GM12878 (cell line): Measurements from ENCODE around the gene PREB. TPM values are rescaled to one million over a fixed set of nuclear protein-coding genes. Genes with fewer than 3 reads are reported as not detected.

ENCODE experiments used
- ATAC-seq: fragments of 200-7000 bp; cut with Tn5 transposase; 3 replicates; pipeline ENCODE4 v1.9.1; 2020; ENCODE audit warnings: mild to moderate bottlenecking, moderate library complexity
- BruUV-seq: library from RNA; stranded (reverse); fragments of 400-500 nt; replicated peaks from 2 replicates; lab custom pipeline; 2021; lab: Mats Ljungman, UMichigan
- CTCF ChIA-PET: fragments of 300-600 bp; sonication (Branson Sonifier 250); formaldehyde crosslinking; extraction: SDS; loops from one replicate; lab custom pipeline; 2021; ENCODE audit warnings: inconsistent platforms; lab: Yijun Ruan, JAX
- POLR2A ChIA-PET: fragments of 350-600 bp; formaldehyde crosslinking; extraction: SDS; loops from one replicate; lab custom pipeline; 2021; ENCODE audit warnings: inconsistent platforms; lab: Charles Lee
- RAD21 ChIA-PET: fragments of 300-600 bp; sonication (Branson Sonifier 250); formaldehyde crosslinking; loops from one replicate; lab custom pipeline; 2023; ENCODE audit warnings: antibody characterized with exemption; ENCODE audit not compliant: unreplicated experiment; lab: Charles Lee
- SMC1A ChIA-PET: fragments of 300-600 bp; sonication (Branson Sonifier 250); formaldehyde crosslinking; loops from one replicate; lab custom pipeline; 2023; ENCODE audit not compliant: unreplicated experiment, uncharacterized antibody; lab: Charles Lee
- DNase-seq: peaks from one replicate; pipeline ENCODE4 v3.0.0-alpha.2; 2011; ENCODE audit warnings: low read depth, low spot score
- FAIRE-seq: peaks from 3 replicates; lab custom pipeline; 2011; peaks lifted over from hg19 to GRCh38; lab: Jason Lieb, UNC
- H2AFZ ChIP-seq: 2 replicates; pipeline ENCODE4 v1.6.0; 2011; ENCODE audit warnings: low read depth, low read length, control low read depth; ENCODE audit not compliant: control insufficient read depth
- H3K27ac ChIP-seq: 2 replicates; pipeline ENCODE4 v1.5.1; 2011; ENCODE audit warnings: control low read depth; ENCODE audit not compliant: control insufficient read depth, insufficient read depth
- H3K27me3 ChIP-seq, 2 experiments: replicated peaks in 1 of 2; 2 replicates each; pipeline versions ENCODE4 v1.6.0 to v1.6.1; 2011; ENCODE audit warnings: low read length in 1 of 2; ENCODE audit not compliant: control insufficient read depth in 2 of 2, insufficient read depth in 2 of 2
- H3K36me3 ChIP-seq, 2 experiments: 2 replicates each; pipeline ENCODE4 v1.5.1; 2011; ENCODE audit warnings: low read length in 1 of 2; ENCODE audit not compliant: control insufficient read depth in 2 of 2, insufficient read depth in 2 of 2
- H3K4me1 ChIP-seq: 2 replicates; pipeline ENCODE4 v1.6.1; 2011; ENCODE audit warnings: mild to moderate bottlenecking, low read length, moderate library complexity, mixed read lengths; ENCODE audit not compliant: control insufficient read depth, insufficient read depth
- H3K4me2 ChIP-seq: 2 replicates; pipeline ENCODE4 v1.6.0; 2011; ENCODE audit warnings: control low read depth; ENCODE audit not compliant: control insufficient read depth, insufficient read depth
- H3K4me3 ChIP-seq: fragments of 200-600 bp; sonication (generic); 2 replicates; pipeline ENCODE4 v1.5.1; 2016
- H3K79me2 ChIP-seq: 2 replicates; pipeline ENCODE4 v1.6.0; 2011; ENCODE audit warnings: low read length; ENCODE audit not compliant: control insufficient read depth, insufficient read depth
- H3K9ac ChIP-seq: 2 replicates; pipeline ENCODE4 v1.8.0; 2011; ENCODE audit warnings: low read length, control low read depth, mixed read lengths; ENCODE audit not compliant: control insufficient read depth, insufficient read depth
- H3K9me3 ChIP-seq: replicated peaks from 3 replicates; pipeline ENCODE4 v1.5.1; 2011; ENCODE audit warnings: mild to moderate bottlenecking, low read length; ENCODE audit not compliant: control insufficient read depth, insufficient read depth
- H4K20me1 ChIP-seq: 2 replicates; pipeline ENCODE4 v1.6.0; 2011; ENCODE audit not compliant: control insufficient read depth, insufficient read depth
- MEF2B ChIP-seq: fragments of 450-650 bp; IDR thresholded peaks from 2 replicates; pipeline ENCODE4 v1.6.1; 2018; ENCODE audit warnings: mild to moderate bottlenecking, moderate library complexity; ENCODE audit not compliant: partially characterized antibody, poor library complexity, severe bottlenecking
- MXI1 ChIP-seq: fragments of 150-350 bp; IDR thresholded peaks from 2 replicates; pipeline ENCODE4 v1.6.1; 2011; ENCODE audit warnings: low read depth, mild to moderate bottlenecking, inconsistent platforms, low read length, improper control_type of control experiment
- NR2F1 ChIP-seq: fragments of 450-650 bp; conservative IDR thresholded peaks from 2 replicates; pipeline ENCODE4 v1.6.1; 2017; ENCODE audit warnings: mild to moderate bottlenecking
- RUNX3 ChIP-seq: IDR thresholded peaks from 2 replicates; pipeline ENCODE4 v1.6.1; 2012; ENCODE audit warnings: low read length, inconsistent platforms
- SIN3A ChIP-seq: IDR thresholded peaks from 2 replicates; pipeline ENCODE4 v1.6.1; 2012; ENCODE audit warnings: low read depth, low read length, improper control_type of control experiment
- SPI1 ChIP-seq: IDR thresholded peaks from 2 replicates; pipeline ENCODE4 v1.6.1; 2011; ENCODE audit warnings: low read depth, mild to moderate bottlenecking, low read length, moderate library complexity, borderline replicate concordance; ENCODE audit not compliant: insufficient read depth
- TARDBP ChIP-seq: IDR thresholded peaks from 2 replicates; pipeline ENCODE4 v1.6.1; 2016; ENCODE audit warnings: borderline replicate concordance
- ZZZ3 ChIP-seq: IDR thresholded peaks from 2 replicates; pipeline ENCODE4 v1.6.1; 2011; ENCODE audit warnings: low read depth; ENCODE audit not compliant: control insufficient read depth, insufficient read length
- WGBS: methylation state at CpG from one replicate; pipeline ENCODE4 v1.1.6; 2016; ENCODE audit warnings: low lambda C conversion rate; ENCODE audit not compliant: insufficient replicate concordance, insufficient coverage; ENCODE audit errors: missing lambda C conversion rate; 5-methylcytosine and 5-hydroxymethylcytosine counted together
- in situ Hi-C: fragments of 300-500 bp; cut with MboI; formaldehyde crosslinking; loops from 9 replicates; pipeline ENCODE4 v1.14.3; 2018; ENCODE audit warnings: mixed read lengths
- intact Hi-C: fragments of 100-400 bp; cut with micrococcal nuclease; formaldehyde crosslinking; loops from one replicate; pipeline ENCODE4 v1.14.2; 2022; ENCODE audit not compliant: unreplicated experiment
- polyA plus RNA-seq, 11 experiments: library from polyadenylated mRNA; depleted of rRNA in 4 of 11; unstranded in 6 of 11; stranded (reverse) in 5 of 11; fragments of >200 nt; fragmentation: Nextera tagmentation in 4 of 11; fragmentation: Illumina TruSeq in 1 of 11; extraction: Ambion mirVana in 4 of 11; extraction: Trizol in 1 of 11; gene quantifications; 1 replicate in 1 of 11; 2 replicates in 10 of 11; pipeline versions ENCODE4 v1.2.1 to v1.2.3, GENCODE V29; 2011 to 2016; ENCODE audit warnings: inconsistent platforms in 2 of 11, missing spikeins in 2 of 11, low read depth in 1 of 11
- total RNA-seq, 4 experiments: library from RNA; depleted of rRNA in 3 of 4; stranded (reverse); fragments of >200 nt in 3 of 4; fragmentation: Illumina TruSeq in 1 of 4; extraction: Trizol in 1 of 4; gene quantifications; 2 replicates each; pipeline versions ENCODE4 v1.2.1 to v1.2.3, GENCODE V29; 2013 to 2021
- TF ChIP-seq, protein P1 (sequence below): fragments of 150-350 bp; IDR thresholded peaks from 2 replicates; pipeline ENCODE4 v1.6.1; 2016; ENCODE audit warnings: low read depth, low read length

Gene PREB
- total and polyA plus RNA-seq, 10 of the 15 experiments (the other 5 are each of a cell fraction or from before 2014, with no cell fraction given): 26.3 to 101 (median 52.7) TPM

DNA sequence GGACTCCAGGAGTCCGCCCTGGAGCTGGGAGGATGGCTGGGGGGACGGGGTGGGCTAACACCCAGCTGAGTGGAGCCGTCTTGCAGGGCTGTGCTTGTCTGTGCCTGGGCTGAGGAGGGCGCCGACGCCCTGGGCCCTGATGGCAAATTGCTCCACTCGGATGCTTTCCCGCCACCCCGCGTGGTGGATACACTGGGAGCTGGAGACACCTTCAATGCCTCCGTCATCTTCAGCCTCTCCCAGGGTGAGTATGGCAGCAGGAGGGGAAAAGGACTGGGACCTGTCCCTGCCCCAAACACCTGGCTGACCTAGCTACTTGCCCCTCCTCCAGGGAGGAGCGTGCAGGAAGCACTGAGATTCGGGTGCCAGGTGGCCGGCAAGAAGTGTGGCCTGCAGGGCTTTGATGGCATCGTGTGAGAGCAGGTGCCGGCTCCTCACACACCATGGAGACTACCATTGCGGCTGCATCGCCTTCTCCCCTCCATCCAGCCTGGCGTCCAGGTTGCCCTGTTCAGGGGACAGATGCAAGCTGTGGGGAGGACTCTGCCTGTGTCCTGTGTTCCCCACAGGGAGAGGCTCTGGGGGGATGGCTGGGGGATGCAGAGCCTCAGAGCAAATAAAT lies 35.0 kb downstream of the PREB start (continued):
- TF ChIP-seq TARDBP (no peak), NR2F1 (no peak), RUNX3 (no peak), MEF2B (no peak), SIN3A (no peak)
- TF ChIP-seq, protein P1, sequence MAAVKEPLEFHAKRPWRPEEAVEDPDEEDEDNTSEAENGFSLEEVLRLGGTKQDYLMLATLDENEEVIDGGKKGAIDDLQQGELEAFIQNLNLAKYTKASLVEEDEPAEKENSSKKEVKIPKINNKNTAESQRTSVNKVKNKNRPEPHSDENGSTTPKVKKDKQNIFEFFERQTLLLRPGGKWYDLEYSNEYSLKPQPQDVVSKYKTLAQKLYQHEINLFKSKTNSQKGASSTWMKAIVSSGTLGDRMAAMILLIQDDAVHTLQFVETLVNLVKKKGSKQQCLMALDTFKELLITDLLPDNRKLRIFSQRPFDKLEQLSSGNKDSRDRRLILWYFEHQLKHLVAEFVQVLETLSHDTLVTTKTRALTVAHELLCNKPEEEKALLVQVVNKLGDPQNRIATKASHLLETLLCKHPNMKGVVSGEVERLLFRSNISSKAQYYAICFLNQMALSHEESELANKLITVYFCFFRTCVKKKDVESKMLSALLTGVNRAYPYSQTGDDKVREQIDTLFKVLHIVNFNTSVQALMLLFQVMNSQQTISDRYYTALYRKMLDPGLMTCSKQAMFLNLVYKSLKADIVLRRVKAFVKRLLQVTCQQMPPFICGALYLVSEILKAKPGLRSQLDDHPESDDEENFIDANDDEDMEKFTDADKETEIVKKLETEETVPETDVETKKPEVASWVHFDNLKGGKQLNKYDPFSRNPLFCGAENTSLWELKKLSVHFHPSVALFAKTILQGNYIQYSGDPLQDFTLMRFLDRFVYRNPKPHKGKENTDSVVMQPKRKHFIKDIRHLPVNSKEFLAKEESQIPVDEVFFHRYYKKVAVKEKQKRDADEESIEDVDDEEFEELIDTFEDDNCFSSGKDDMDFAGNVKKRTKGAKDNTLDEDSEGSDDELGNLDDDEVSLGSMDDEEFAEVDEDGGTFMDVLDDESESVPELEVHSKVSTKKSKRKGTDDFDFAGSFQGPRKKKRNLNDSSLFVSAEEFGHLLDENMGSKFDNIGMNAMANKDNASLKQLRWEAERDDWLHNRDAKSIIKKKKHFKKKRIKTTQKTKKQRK: no peak

DNA sequence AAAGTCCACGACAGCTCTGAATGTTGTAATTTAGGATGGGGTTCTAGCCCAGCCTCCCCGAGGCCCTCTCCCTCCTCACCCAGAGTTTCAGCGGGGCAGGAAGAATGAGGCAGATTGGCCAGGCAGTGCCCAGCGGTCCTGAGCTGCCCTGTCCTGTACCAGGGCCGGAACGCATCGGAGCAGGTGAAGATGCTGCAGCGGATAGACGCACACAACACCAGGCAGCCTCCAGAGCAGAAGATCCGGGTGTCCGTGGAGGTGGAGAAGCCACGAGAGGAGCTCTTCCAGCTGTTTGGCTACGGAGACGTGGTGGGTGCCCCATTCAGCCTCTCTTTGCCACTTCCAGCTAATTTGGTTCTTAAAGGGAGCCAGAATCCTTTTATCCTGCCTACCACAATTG lies 37.1 kb downstream of the PREB start:
- Histone ChIP-seq H3K36me3 (no peaks in the 10 kb centered on the region; a peak in 1 of 4 replicates), H3K79me2 (no peaks in the 10 kb centered on the region), H3K4me1 (no peaks in the 10 kb centered on the region; the same call in 1 of the 2 replicates), H4K20me1 (no peaks in the 10 kb centered on the region), H3K27me3 (no peaks in the 10 kb centered on the region), H3K4me2 (no peak overlapping the region), H2AFZ (no peak overlapping the region), H3K27ac (no peak overlapping the region), H3K9ac (no peak overlapping the region), H3K9me3 (no peaks in the 10 kb centered on the region), H3K4me3 (no peak overlapping the region)
- intact Hi-C loops (no loop called here), in situ Hi-C loops (loop anchor here (5.0 kb wide), 1 partner anchor 185 kb away; the partner anchor contains the start of gene TRIM54)
- TF ChIP-seq MXI1 (no peak), ZZZ3 (no peak), SPI1 (no peak)
- ATAC-seq (no peak), FAIRE-seq (no peak), DNase-seq (no peak)
- RAD21 ChIA-PET: interaction anchor here (1.2 to 4.4 kb wide), 5 partner anchors 55 to 206 kb away, joined by 6 to 39 read pairs (median 15); no protein-coding TSS in a partner anchor
- 75% methylated on average over 14 of the region's 14 CpGs for WGBS
- SMC1A ChIA-PET: interaction anchor here (1.1 to 4.7 kb wide), 6 partner anchors 10 to 246 kb away, joined by 3 to 19 read pairs (median 6); no protein-coding TSS in a partner anchor
- no TSS peak for BruUV-seq
- CTCF ChIA-PET: interaction anchor here (0.9 to 9.3 kb wide), 15 partner anchors 9 to 206 kb away, joined by 3 to 132 read pairs (median 5); partner anchors contain the start of genes ABHD1, KHK and TRIM54
- POLR2A ChIA-PET: no interaction called here
